Hepatocyte (in vitro differentiated cells): ENCODE measurements around the gene SSBP3. TPM values are rescaled to one million over a fixed set of nuclear protein-coding genes. Genes with fewer than 3 reads are reported as not detected.

Experiments used
- DNase-seq: peaks from one replicate; pipeline ENCODE4 v3.0.0-alpha.2; 2016; ENCODE audit warnings: low spot score
- H2AFZ ChIP-seq: fragments of 200-600 bp; sonication (generic); 2 replicates; pipeline ENCODE4 v1.6.0; 2016; ENCODE audit warnings: antibody characterized with exemption, mild to moderate bottlenecking
- H3K27ac ChIP-seq: fragments of 200-600 bp; sonication (generic); 2 replicates; pipeline ENCODE4 v1.5.1; 2016; ENCODE audit warnings: mild to moderate bottlenecking
- H3K27me3 ChIP-seq: fragments of 200-600 bp; sonication (generic); 2 replicates; pipeline ENCODE4 v1.6.1; 2016
- H3K36me3 ChIP-seq: fragments of 200-600 bp; sonication (generic); replicated peaks from 2 replicates; pipeline ENCODE4 v1.5.1; 2016; ENCODE audit warnings: low read depth; ENCODE audit not compliant: insufficient read depth
- H3K4me1 ChIP-seq: fragments of 200-600 bp; sonication (generic); 2 replicates; pipeline ENCODE4 v1.5.1; 2016; ENCODE audit warnings: mild to moderate bottlenecking, moderate library complexity; ENCODE audit not compliant: insufficient read depth
- H3K4me2 ChIP-seq: fragments of 200-600 bp; sonication (generic); 2 replicates; pipeline ENCODE4 v1.6.0; 2016
- H3K4me3 ChIP-seq: fragments of 200-600 bp; sonication (generic); 2 replicates; pipeline ENCODE4 v1.5.1; 2016; ENCODE audit warnings: mild to moderate bottlenecking
- H3K79me2 ChIP-seq: fragments of 200-600 bp; sonication (generic); 2 replicates; pipeline ENCODE4 v1.6.0; 2017; ENCODE audit warnings: mild to moderate bottlenecking
- H3K9me2 ChIP-seq: fragments of 200-600 bp; sonication (generic); replicated peaks from 2 replicates; pipeline ENCODE4 v1.6.0; 2017; ENCODE audit warnings: mild to moderate bottlenecking; ENCODE audit not compliant: insufficient read depth
- H3K9me3 ChIP-seq: fragments of 200-600 bp; sonication (generic); 2 replicates; pipeline ENCODE4 v1.5.1; 2016; ENCODE audit warnings: low read depth, mild to moderate bottlenecking
- H4K20me1 ChIP-seq: fragments of 200-600 bp; sonication (generic); 2 replicates; pipeline ENCODE4 v1.6.0; 2016; ENCODE audit warnings: mild to moderate bottlenecking; ENCODE audit not compliant: insufficient read depth, poor library complexity, severe bottlenecking
- CTCF ChIP-seq: fragments of 200-600 bp; sonication (generic); IDR thresholded peaks from 2 replicates; pipeline ENCODE4 v1.5.1; 2016; ENCODE audit warnings: antibody characterized with exemption, mild to moderate bottlenecking; ENCODE audit not compliant: poor library complexity
- EZH2 ChIP-seq: fragments of 200-600 bp; sonication (generic); IDR thresholded peaks from 2 replicates; pipeline ENCODE4 v1.6.1; 2016; ENCODE audit warnings: antibody characterized with exemption, mild to moderate bottlenecking, borderline replicate concordance
- EZH2phosphoT487 ChIP-seq: fragments of 200-600 bp; sonication (generic); IDR thresholded peaks from one replicate; pipeline ENCODE4 v1.6.1; 2018; ENCODE audit warnings: antibody characterized with exemption, mild to moderate bottlenecking, low read depth, moderate library complexity; ENCODE audit not compliant: unreplicated experiment, severe bottlenecking
- WGBS: methylation state at CpG from one replicate; pipeline ENCODE4 v1.1.6; 2016; ENCODE audit warnings: low lambda C conversion rate; ENCODE audit errors: missing lambda C conversion rate; 5-methylcytosine and 5-hydroxymethylcytosine counted together
- polyA plus RNA-seq: library from polyadenylated mRNA; unstranded; fragments of >200 nt; fragmentation: Nextera tagmentation; extraction: Ambion mirVana; gene quantifications from 2 replicates; pipeline ENCODE4 v1.2.1, GENCODE V29; 2016
- total RNA-seq: library from RNA; depleted of rRNA; stranded (reverse); fragments of >200 nt; gene quantifications from 2 replicates; pipeline ENCODE4 v1.2.3, GENCODE V29; 2014

The SSBP3 gene
- total and polyA plus RNA-seq, 2 experiments from 2014 or later = 25.8 to 47.2 TPM

GRCh38 chr1:54379555-54380289 lies 26.5 kb downstream of the SSBP3 start:
- Histone ChIP-seq H3K9me2 (no peaks in the 10 kb centered on the region), H3K79me2 (peaks cover 94% of the 10 kb centered on the region), H3K4me2 (no peak overlapping the region), H4K20me1 (peaks cover 51% of the 10 kb centered on the region), H3K36me3 (no peaks in the 10 kb centered on the region), H3K27ac (peak overlapping the region; percentile 81), H3K4me3 (no peak overlapping the region), H3K4me1 (peaks cover 39% of the 10 kb centered on the region), H3K27me3 (no peaks in the 10 kb centered on the region), H3K9me3 (no peaks in the 10 kb centered on the region), H2AFZ (no peak overlapping the region)
- WGBS = 88% methylated on average over 23 of the region's 23 CpGs
- DNase-seq = no peak
- TF ChIP-seq EZH2 (no peak), CTCF (no peak), EZH2phosphoT487 (no peak)

DNA sequence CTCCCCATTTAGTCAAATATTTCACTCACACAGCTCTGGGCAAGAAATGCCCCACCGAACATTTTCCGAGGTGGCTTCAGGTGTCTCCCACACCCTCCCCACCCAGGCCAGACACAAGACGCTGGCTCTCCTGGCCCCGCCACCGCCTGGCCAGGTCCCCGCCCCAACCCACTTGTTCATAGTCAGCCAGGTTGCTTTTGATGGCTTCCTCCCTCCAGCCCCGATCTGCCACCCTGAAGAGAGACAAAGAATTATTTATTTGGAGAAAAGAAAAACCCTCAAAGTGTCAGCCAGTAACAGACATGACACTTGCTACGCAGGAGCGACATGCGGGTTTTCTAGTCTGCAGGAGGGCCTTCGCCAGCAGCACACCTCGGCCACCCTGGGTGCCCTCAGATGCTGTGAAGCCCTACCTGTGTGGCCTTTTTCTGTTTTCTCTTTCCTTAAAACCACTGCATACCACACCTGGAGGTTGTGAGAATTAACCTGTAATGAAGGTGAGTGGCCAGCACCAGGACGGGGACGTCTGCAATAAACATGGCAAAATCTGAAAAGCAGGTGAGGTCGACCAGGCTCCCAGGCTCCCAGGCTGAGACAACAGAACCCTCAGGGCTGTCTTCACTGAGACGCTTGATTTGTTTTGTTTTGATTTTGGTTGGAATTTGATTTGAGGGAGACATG lies 27.2 kb downstream of the SSBP3 start:
- H3K4me1 ChIP-seq = peaks cover 32% of the 10 kb centered on the region
- peaks cover 49% of the 10 kb centered on the region for H4K20me1 ChIP-seq
- no peaks in the 10 kb centered on the region for H3K9me3 ChIP-seq
- H3K36me3 ChIP-seq = no peaks in the 10 kb centered on the region
- H3K27me3 ChIP-seq = no peaks in the 10 kb centered on the region
- 65% methylated on average over 13 of the region's 16 CpGs for WGBS
- H3K4me3 ChIP-seq = no peak overlapping the region
- peak overlapping the region; percentile 31 for H2AFZ ChIP-seq
- H3K4me2 ChIP-seq = peak overlapping the region; percentile 49
- H3K27ac ChIP-seq = peak overlapping the region; percentile 81
- no peak for TF ChIP-seq CTCF
- no peak for TF ChIP-seq EZH2
- TF ChIP-seq EZH2phosphoT487 = no peak
- DNase-seq = no peak
- H3K9me2 ChIP-seq = no peaks in the 10 kb centered on the region
- peaks cover 94% of the 10 kb centered on the region for H3K79me2 ChIP-seq

- Histone ChIP-seq H3K9me2 (no peaks in the 10 kb centered on the region), H3K4me1 (peaks cover 32% of the 10 kb centered on the region), H3K4me3 (no peak overlapping the region), H3K4me2 (peak overlapping the region; percentile 49), H3K27me3 (no peaks in the 10 kb centered on the region), H2AFZ (peak overlapping the region; percentile 31), H3K79me2 (peaks cover 98% of the 10 kb centered on the region), H3K27ac (peak overlapping the region; percentile 81), H3K36me3 (no peaks in the 10 kb centered on the region), H3K9me3 (no peaks in the 10 kb centered on the region), H4K20me1 (peaks cover 50% of the 10 kb centered on the region)
- TF ChIP-seq EZH2phosphoT487 = no peak
- TF ChIP-seq CTCF = no peak
- TF ChIP-seq EZH2 = no peak
- WGBS = 49% methylated on average over 13 of the region's 17 CpGs
- no peak for DNase-seq
Observed at GRCh38 chr1:54378157-54378873, 27.9 kb downstream of the SSBP3 start.
